HG02678 (cell line): ENCODE results near the gene OR4F15.
"Not testable (repeated sequence)": the region's sequence is repeated elsewhere in the genome, so short reads cannot be mapped to it uniquely, and the experiment has no call there.

Experiments used
- ATAC-seq: cut with Tn5 transposase; IDR thresholded peaks from one replicate; pipeline ENCODE4 v1.9.1; 2021; ENCODE audit warnings: mild to moderate bottlenecking, moderate library complexity; ENCODE audit not compliant: unreplicated experiment

OR4F15 gene

GRCh38 chr15:101811902-101812301 lies at the start of gene OR4F15:
OR4F15 (plus strand) TSS chr15:101812202; CDS start chr15:101818187, 5,985 bp downstream.
- ATAC-seq: no peak

GRCh38 chr15:101764669-101765339 lies 47.2 kb upstream of the OR4F15 start:
- ATAC-seq: not testable (repeated sequence)

GRCh38 chr15:101765340-101765671 lies 46.7 kb upstream of the OR4F15 start:
- not testable (repeated sequence) for ATAC-seq

- ATAC-seq: no peak
Measured at GRCh38 chr15:101765772-101766456, 46.1 kb upstream of the OR4F15 start.

GRCh38 chr15:101767083-101767640 lies 44.8 kb upstream of the OR4F15 start:
- ATAC-seq: not testable (repeated sequence)

GRCh38 chr15:101772921-101773320 lies 39.1 kb upstream of the OR4F15 start:
- ATAC-seq: no peak

GRCh38 chr15:101773496-101774100 lies 38.4 kb upstream of the OR4F15 start:
- no peak for ATAC-seq

- no peak for ATAC-seq
Measured at GRCh38 chr15:101775136-101775535, 36.9 kb upstream of the OR4F15 start.

- ATAC-seq: not testable (repeated sequence)
Measured at GRCh38 chr15:101778576-101778975, 33.4 kb upstream of the OR4F15 start.

- ATAC-seq: not testable (repeated sequence)
Measured at GRCh38 chr15:101780225-101780624, 31.8 kb upstream of the OR4F15 start.

GRCh38 chr15:101781928-101782327 lies 30.1 kb upstream of the OR4F15 start:
- no peak for ATAC-seq

- no peak for ATAC-seq
Measured at GRCh38 chr15:101784644-101785043, 27.4 kb upstream of the OR4F15 start.

GRCh38 chr15:101786422-101786821 lies 25.6 kb upstream of the OR4F15 start:
- ATAC-seq: not testable (repeated sequence)

- not testable (repeated sequence) for ATAC-seq
Measured at GRCh38 chr15:101788001-101788400, 24.0 kb upstream of the OR4F15 start.

- ATAC-seq: not testable (repeated sequence)
Measured at GRCh38 chr15:101788503-101789269, 23.3 kb upstream of the OR4F15 start.

- not testable (repeated sequence) for ATAC-seq
Measured at GRCh38 chr15:101790748-101791147, 21.3 kb upstream of the OR4F15 start.

- ATAC-seq: not testable (repeated sequence)
Measured at GRCh38 chr15:101793981-101794380, 18.0 kb upstream of the OR4F15 start.

- no peak for ATAC-seq
Measured at GRCh38 chr15:101795455-101795854, 16.5 kb upstream of the OR4F15 start.

- no peak for ATAC-seq
Measured at GRCh38 chr15:101799665-101800064, 12.3 kb upstream of the OR4F15 start.

- ATAC-seq: no peak
Measured at GRCh38 chr15:101801048-101801447, 11.0 kb upstream of the OR4F15 start.

GRCh38 chr15:101803209-101803608 lies 8.8 kb upstream of the OR4F15 start, which contains the start of gene OR4F6:
OR4F6 (plus strand) TSS chr15:101803509; CDS start chr15:101805720, 2,211 bp downstream.
- ATAC-seq: no peak
